SK-MEL-5 (cell line): ENCODE measurements around the gene NAA38. TPM values are rescaled to one million over a fixed set of nuclear protein-coding genes. Genes with fewer than 3 reads are reported as not detected.
A peak's percentile ranks its signal among the peaks of the same experiment; 100 is the strongest.
"Not testable (repeated sequence)": the region's sequence is repeated elsewhere in the genome, so short reads cannot be mapped to it uniquely, and the experiment has no call there.

Experiments used
- DNase-seq: peaks from one replicate; pipeline ENCODE4 v3.0.0-alpha.2; 2016; ENCODE audit warnings: low read depth, low spot score
- in situ Hi-C: cut with HindIII; loops from 2 replicates; pipeline ENCODE4 v1.10.0; 2016; ENCODE audit warnings: low sequenced_read_pairs, high pct_unique_total_duplicates, low pct_unique_long_range_greater_than_20kb
- total RNA-seq: library from RNA; depleted of rRNA; stranded (reverse); fragments of >200 nt; shearing (Covaris generic); gene quantifications from 2 replicates; pipeline ENCODE4 v1.2.3, GENCODE V29; 2014

Gene NAA38
- total RNA-seq, 1 experiment from 2014 or later, result 74.5 TPM

DNA sequence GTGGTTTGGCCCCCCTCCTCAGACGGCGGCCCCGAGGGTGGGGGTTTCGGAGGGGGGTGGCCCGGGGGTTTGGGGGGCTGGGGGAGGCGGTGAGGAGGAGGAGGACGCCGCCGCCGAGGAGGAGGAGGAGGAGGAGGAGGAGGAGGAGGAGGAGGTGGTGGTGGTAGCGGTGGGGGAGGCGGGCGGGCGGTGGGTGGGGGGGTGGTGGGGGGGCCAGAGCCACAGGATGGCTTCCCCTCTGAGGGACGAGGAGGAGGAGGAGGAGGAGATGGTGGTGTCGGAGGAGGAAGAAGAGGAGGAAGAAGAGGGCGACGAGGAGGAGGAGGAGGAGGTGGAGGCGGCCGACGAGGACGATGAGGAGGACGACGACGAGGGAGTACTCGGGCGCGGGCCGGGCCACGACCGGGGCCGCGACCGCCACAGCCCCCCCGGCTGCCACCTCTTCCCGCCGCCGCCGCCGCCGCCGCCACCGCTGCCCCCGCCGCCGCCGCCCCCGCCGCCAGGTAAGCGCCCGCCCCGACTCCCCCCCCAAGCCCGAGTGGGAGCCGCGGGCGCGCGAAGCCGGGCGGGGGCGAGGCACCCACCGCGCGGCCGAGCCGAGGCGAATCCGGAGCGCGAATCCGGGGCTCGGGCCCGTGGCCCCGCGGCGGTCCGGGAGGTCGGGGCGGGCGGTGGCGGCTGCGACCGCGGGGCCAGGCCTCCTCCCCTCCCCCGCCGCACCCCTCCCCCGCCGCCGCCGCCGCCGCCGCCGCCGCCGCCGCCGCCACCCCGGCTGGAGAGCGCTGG is 27.4 kb upstream of the NAA38 start:
- in situ Hi-C loops, result no loop called here
- DNase-seq, result no peak

DNA sequence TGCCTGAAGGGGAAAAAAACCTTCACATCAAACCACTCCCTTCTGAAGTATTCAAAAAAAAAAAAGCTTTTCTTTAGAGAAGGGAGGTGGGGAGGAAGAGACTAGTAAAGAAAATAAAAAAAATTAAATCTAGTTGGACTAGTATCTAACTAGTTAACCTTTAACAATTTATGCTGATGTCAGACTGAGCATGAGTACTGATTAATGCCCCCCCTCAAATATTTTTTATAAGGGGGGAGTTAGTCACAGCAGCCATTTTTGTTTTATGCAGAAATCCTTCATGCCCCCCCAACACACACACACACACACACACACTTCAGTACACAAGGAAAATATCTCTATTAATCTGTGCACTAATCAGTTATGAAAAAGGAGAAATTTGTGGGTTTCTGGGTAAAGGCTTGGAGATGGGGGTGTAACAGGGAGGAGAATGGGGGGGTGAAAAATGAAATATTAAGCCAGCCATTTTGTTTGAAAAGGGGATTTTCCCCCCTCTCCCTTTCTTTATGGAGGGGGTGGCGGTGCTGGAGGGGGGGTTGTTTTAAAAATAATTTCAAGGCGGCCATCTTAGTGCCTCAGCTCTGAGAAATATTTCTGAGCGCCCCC is 26.5 kb upstream of the NAA38 start:
- peak; percentile 27 for DNase-seq
- in situ Hi-C loops, result no loop called here

DNA sequence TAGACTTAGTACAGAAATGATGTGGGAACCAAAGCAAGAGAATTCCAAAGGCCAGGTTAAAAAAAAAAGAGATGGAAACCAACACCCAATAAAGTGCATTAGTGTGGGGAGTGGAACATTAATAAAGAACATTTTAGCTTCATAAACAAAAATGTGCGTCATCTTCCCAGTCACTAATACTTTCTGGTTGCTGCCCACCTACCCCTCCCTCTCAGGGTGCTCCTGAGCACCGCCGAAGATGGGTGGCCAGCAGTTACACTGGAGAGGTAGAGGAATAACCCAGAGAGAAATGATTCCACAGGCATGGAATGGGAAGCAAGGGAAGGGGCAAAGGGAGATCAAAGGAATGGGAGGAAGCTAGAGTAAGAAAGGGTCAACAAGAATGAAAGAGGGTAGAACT is 25.3 kb upstream of the NAA38 start:
- in situ Hi-C loops, result no loop called here

DNA sequence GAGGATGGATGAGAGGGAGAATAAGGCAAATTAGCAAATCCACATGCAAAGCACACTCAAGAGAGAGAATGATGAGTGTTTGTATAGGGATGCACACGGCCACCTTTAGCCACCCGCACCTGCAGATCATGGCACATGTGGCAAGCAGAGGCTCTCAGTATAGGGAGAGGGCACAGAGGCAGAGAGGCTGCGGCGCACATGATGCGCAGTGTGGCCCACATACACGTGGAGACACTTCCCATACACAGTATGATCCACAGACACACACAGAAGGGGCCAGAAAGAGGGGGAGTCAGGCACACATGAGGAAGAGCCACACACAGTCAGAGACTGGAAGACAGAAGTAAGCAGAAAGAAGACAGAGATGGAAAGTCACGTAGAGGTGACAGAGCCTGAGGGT is 24.7 kb upstream of the NAA38 start:
- no peak for DNase-seq
- in situ Hi-C loops, result no loop called here

More for the DNA sequence above, 25.3 kb upstream of the NAA38 start:
- DNase-seq, result no peak

DNA sequence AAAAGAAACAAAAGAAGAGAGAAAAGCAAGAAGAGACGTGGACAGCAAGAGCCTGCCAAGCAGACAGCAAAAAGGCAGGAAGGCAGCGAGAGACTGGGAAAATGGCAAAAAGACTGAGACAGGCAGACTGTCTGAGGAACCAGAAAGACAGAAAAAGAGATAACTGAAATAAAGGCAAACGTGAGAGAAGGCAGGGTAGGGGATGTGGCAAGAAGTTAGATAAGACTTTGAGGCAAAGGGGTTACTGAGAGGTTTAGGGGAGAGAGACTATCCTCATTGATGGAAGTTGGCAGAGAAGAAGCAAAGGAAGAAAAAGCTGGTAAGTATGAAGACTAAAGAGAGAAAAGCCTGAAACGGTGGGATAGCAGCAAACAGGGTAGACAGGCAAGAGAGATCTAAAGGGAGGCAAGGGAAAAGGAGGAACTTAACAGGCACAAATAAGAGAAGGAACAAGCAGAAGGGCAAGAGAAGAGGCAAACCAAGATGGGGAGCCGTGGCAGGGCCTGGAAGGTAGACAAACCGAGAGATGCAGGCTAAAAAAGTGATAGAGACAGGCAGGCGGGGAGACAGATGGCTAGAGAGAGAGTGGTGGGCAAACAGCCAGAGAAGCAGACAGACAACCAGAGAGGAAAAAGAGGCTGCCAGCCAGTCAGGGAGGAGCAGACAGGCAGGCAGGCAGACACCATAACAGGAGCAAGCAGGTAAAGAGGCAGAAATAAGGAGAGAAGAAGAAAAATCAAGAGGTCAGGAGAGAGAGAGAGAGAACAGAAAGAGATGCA is 24.1 kb upstream of the NAA38 start:
- in situ Hi-C loops, result no loop called here

DNA sequence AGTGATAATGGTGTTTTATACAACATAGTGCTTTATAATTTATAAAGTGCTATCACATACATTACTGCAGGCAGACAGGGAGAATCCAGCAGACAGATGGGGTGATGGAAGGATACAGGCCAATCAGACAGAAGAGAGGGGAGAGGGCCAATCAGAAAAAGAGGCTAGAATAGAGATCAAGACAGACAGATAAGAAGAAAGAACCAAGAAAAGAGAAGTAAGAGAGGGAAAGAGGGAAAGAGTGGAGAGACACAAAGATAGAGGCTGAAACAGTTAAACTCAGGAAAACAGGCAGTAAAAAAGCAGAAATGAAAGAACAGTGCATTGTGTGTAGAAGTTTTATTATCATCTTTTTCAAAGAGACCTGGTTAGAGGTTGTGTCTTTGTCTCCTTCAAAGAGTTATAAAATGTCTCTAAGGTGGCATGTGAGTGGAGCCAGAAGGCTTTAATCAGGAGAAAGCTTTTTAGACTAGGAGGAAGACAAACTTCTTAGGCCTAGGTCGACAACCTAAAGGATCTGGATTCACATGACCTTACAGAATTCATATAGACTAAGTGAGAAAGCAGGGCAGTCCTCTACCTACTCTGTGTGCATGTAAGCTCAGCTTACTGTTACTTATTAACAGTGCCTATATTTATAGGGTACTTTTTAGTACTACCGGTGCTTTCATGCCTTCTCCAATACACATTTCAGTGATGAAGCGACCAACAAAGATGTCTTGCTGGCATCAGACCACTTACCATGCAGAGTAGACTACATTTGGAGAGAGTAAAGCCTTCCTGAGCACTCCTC is 22.9 kb upstream of the NAA38 start:
- in situ Hi-C loops, result no loop called here
- no peak for DNase-seq

More for the DNA sequence above, 24.1 kb upstream of the NAA38 start:
- no peak for DNase-seq

DNA sequence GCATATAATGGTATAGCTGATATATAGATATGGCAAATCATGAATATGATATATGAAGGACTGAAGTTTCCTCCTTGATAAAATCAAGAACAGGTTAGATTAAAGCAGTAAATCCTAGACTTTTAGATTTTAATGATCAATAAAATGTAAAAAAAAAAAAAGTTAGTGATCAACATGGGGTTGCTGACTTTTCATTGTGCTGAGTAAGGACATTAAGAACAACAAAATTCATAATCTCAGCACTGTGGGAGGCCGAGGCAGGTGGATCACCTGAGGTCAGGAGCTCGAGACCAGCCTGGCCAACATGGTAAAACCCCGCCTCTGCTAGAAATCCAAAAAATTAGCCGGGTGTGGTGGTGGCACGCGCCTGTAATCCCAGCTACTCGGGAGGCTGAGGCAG is 20.9 kb upstream of the NAA38 start:
- DNase-seq, result no peak
- in situ Hi-C loops, result no loop called here

DNA sequence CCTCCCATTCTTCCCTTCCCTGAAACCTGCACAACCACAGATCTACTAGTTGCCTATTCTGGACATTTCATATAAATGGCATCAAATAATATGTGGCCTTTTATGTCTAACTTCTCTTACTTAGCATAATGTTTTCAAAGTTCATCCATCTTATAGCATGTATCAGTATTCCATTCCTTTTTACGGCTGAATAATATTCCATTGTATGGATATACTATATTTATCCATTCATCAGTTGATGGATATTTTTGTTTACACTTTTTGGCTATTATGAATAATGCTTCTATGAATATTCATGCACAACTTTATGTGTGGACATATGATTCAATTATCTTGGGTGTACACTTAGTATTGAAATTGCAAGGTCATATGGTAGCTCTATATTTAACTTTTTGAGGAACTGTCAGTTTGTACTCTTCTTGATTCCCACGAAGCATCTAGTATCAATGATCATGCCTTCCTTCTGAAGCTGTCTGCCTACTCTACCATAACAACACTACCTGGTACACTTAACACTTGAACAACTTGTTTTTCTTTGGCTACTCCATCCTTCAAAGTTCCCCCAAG is 18.5 kb upstream of the NAA38 start:
- in situ Hi-C loops, result no loop called here
- no peak for DNase-seq

DNA sequence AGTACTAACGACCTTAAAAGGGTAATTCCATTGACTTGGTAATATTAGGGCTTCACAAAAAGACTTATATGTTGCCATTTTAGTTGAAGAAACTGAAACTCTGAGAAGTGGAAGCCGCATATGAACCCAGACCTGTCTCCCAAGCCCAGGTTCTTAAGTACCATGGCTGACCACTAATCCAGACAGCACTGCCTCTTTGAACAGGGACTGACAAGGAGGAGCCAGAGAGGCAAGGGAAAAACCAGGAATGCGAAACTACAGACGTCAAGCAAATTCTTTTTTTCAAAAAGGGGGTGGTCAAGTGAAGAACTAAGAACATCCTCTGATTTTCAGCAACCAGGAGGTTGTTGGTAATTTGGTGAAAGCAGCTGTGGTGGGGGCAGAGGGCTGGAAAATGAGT is 15.7 kb upstream of the NAA38 start:
- in situ Hi-C loops, result no loop called here
- no peak for DNase-seq

DNA sequence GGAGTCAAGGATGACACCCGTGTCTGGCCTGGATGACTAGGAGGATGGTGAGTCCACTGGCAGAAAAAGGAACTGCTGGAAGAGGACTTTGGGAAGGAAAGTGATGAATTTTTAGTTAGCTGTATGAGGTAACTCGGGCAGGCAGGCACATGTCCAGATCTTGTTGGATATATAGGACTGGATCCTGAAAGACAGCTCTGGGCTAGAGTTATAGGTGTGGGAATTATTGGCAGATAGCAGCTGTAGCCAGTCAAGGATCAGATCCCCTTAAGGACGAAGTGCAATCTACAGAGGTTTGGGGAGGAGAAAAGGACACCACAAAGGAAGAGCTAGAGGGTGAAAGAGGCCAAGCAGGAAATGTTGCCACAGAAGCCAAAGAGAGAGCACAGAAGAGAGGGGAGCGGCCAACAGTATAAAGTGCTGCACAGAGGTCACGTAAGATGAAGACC is 10.5 kb upstream of the NAA38 start:
- in situ Hi-C loops, result no loop called here
- DNase-seq, result no peak

DNA sequence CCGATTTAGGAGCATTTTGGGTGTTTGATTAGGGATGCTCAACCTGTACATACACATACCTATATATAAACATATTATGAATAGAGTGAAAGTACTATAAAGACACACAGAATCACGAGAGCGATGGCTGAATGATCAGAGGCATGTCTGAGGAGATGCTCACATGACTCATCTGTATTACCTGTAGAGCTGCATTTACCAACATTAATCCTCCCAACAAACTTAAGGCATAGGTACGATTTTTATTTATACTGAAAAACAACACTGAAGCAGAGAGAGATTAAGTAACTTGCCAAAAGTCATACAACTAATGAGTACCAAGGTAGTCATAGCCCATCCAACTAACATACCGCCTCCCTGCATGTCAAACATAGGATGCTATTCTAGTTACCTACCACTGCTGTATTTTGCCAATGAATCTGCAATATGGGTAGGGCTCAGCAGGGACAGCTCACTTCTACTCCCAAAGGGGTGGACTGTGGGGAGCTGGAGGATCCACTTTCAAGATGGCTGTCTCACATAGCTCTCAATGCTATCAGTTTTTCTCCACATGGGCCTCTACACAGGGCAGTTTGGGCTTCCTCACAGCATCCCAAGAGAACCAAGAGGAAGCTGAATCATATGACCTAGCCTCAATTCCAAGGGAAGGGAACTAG is 7.8 kb upstream of the NAA38 start:
- no peak for DNase-seq
- in situ Hi-C loops, result no loop called here

DNA sequence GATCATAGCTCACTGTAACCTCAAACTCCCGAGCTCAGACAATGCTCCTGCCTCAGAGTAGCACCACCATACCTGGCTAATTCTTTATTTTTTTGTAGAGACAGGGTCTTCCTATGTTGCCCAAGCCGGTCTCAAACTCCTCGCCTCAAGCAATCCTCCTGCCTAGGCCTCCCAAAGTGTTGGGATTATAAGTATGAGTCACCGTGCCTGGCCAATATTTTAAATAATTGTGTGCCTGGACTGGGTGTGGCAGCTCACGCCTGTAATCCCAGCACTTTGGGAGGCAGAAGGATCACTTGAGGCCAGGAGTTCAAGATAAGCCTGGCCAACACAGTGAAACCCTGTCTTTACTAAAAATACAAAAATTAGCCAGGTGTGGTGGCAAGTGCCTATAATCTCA is 7.0 kb upstream of the NAA38 start:
- DNase-seq, in situ Hi-C loops: not testable (repeated sequence)

DNA sequence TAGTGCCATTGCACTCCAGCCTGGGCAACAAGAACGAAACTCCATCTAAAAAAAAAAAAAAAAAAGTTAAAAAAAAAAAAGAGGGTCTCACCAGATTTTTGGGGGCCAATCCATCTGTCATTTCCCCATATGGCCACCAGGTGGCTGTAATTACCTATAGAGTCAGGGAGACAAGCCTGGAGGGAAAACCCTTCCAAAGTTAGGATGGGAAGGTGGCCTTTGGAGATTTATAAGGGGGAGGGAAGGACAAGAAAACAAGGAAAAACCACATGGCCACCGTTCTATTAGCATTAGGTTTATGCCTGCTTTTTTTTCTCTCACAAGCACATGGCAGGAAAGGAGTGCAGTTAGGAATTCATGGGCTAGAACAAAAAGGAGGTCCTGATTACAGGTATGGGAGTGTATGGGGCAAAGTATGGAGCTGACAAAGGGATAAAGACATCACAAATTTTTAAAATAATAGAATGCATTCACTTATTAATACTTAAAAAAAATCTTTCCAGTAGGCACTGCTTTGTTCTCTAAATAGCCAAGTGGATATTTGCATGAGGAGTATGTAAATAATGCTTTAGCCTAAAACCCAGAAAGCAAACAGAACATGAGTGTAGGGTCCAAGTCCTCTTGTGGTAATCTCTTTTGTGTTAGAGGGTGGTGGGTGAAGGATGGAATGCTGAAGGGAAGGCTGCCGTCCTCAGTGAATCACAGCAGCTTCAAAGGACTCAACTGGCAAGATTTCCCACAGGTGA is 5.5 kb upstream of the NAA38 start:
- peak; percentile 80 for DNase-seq
- in situ Hi-C loops, result no loop called here

DNA sequence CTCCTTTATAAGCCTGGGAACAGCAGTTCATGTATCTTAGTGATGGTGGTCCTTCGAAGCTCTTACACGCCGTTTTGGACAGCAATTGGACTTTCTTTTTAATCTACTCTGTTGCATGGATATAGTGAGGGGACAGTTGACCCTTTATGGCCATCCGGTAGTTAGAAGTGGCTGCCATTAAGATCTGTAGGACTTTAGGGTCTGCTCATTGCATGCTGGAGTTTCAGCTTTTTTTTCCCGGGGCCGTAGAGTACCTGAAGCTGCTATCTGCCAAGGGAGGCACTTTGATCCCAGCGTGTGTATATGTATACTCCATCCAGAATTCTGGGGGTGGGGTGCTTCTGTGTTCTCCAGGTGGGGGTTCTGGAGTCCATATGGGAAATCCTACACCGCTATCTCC is 1.7 kb upstream of the NAA38 start:
- in situ Hi-C loops, result no loop called here
- DNase-seq, result no peak

DNA sequence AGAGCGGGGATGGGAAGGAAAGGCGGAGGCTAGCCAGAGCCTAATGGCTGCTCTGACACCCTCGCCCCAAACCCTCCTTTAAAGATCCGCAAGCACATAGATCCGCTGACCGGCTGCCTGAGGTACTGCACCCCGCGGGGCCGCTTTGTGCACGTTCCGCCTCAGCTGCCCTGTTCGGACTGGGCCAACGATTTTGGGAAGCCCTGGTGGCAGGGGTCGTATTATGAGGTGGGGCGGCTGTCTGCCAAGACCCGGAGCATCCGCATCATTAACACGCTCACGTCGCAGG is 1.1 kb upstream of the NAA38 start:
- DNase-seq, result peak; percentile 51
- in situ Hi-C loops, result no loop called here

DNA sequence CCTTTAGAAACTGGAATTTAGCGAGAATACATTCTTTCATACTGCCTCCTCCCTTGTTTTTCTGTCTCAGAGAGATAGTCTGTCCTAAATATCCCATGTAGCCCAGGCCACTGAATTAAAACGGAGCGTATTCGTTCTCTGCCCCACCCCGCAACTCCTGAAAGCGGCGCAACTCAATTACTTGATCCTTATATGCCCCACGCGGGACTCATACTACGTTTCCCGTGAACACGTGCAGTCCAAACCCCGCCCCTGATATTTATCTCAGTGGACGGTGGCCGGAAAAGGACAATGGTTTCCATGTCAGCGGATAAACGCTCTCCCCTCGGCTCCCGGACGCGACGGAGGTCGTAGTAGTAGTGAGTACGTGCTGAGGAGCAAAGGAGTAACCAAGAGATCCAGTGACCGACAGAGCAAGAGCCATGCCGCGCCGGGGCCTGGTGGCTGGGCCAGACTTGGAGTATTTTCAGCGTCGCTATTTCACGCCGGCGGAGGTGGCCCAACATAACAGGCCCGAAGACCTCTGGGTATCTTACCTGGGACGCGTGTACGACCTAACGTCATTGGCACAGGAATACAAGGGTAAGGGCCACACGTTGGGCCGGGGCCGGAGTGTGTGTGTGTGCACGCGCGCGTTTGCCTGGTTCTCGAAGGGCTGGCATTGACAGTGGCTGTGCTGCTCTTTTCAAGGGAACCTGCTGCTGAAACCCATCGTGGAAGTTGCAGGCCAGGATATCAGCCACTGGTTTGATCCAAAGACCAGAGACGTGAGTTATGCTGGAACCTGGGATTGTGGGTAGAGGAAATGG is 558 bp upstream of the NAA38 start, which contains the start of gene CYB5D1:
TSS of gene CYB5D1 (plus strand) at position 291 of the 809 bp plus-strand sequence. CDS start at position 423, 132 bp downstream.
- in situ Hi-C loops, result no loop called here
- peak; percentile 94 for DNase-seq
